Activated CD4-positive, alpha-beta T cell treated with anti-CD3 and anti-CD28 coated beads, Interleukin-2, amount 50 U/mL, for 24 hours (primary cell): ENCODE data around the gene GCN1.

ENCODE experiments used
- DNase-seq, 2 donors: peaks; one replicate each; pipeline ENCODE4 v3.0.0-alpha.2; 2020; ENCODE audit warnings: low read depth in 1 of 2, low spot score in 1 of 2

The GCN1 gene

GRCh38 chr12:120144215-120144614, 50.3 kb downstream of the GCN1 start:
- DNase-seq, result no peak

- DNase-seq, result no peak
These were observed 52.2 kb downstream of the GCN1 start for GRCh38 chr12:120142231-120142877.

GRCh38 chr12:120141336-120141735, 53.2 kb downstream of the GCN1 start:
- no peak for DNase-seq

GRCh38 chr12:120140603-120141002, 53.9 kb downstream of the GCN1 start:
- no peak for DNase-seq

- no peak for DNase-seq
These were observed 54.6 kb downstream of the GCN1 start for GRCh38 chr12:120139958-120140357.

GRCh38 chr12:120138366-120138765, 56.1 kb downstream of the GCN1 start:
- no peak for DNase-seq

GRCh38 chr12:120137833-120138232, 56.7 kb downstream of the GCN1 start:
- no peak for DNase-seq

- DNase-seq, result no peak
These were observed 58.3 kb downstream of the GCN1 start for GRCh38 chr12:120136093-120136770.

GRCh38 chr12:120134307-120134980, 60.1 kb downstream of the GCN1 start:
- DNase-seq, result no peak

GRCh38 chr12:120132863-120133385, 61.6 kb downstream of the GCN1 start:
- DNase-seq, result no peak

- DNase-seq, result no peak
These were observed 62.3 kb downstream of the GCN1 start for GRCh38 chr12:120132054-120132836.

- DNase-seq, result no peak
These were observed 63.4 kb downstream of the GCN1 start for GRCh38 chr12:120131116-120131515.

GRCh38 chr12:120130011-120130410, 64.5 kb downstream of the GCN1 start:
- no peak for DNase-seq

- DNase-seq, result no peak
These were observed 67.9 kb downstream of the GCN1 start for GRCh38 chr12:120126635-120127005.

GRCh38 chr12:120125792-120126634, 68.5 kb downstream of the GCN1 start:
- DNase-seq, result no peak

GRCh38 chr12:120125029-120125428, 69.5 kb downstream of the GCN1 start:
- no peak for DNase-seq

GRCh38 chr12:120121766-120122293, 72.7 kb downstream of the GCN1 start:
- no peak for DNase-seq

- DNase-seq, result no peak
These were observed 73.2 kb downstream of the GCN1 start for GRCh38 chr12:120121343-120121742.

- peak in 1 of 2 donors; percentile 55 for DNase-seq
These were observed 75.1 kb downstream of the GCN1 start for GRCh38 chr12:120119271-120119973.
